Fibroblast of skin of back (primary cell): ENCODE results near the gene PARD3B.

Experiments
- DNase-seq: peaks from one replicate; pipeline ENCODE4 v3.0.0-alpha.2; 2013

The PARD3B gene

GRCh38 chr2:205535001-205535400 is 989.7 kb downstream of the PARD3B start:
- no peak for DNase-seq

- no peak for DNase-seq
Measured at GRCh38 chr2:205539603-205540002, 994.3 kb downstream of the PARD3B start.

GRCh38 chr2:205540036-205540435 is 994.8 kb downstream of the PARD3B start:
- DNase-seq, result no peak

GRCh38 chr2:205543262-205543843 is 998.1 kb downstream of the PARD3B start:
- DNase-seq, result no peak

GRCh38 chr2:205543937-205544702 is 998.8 kb downstream of the PARD3B start:
- DNase-seq, result no peak

- DNase-seq, result no peak
Measured at GRCh38 chr2:205545971-205546816, 1000.9 kb downstream of the PARD3B start.

GRCh38 chr2:205555566-205556230 is 1010.4 kb downstream of the PARD3B start:
- no peak for DNase-seq

- no peak for DNase-seq
Measured at GRCh38 chr2:205556357-205556756, 1011.1 kb downstream of the PARD3B start.

GRCh38 chr2:205556841-205557539 is 1011.7 kb downstream of the PARD3B start:
- DNase-seq, result no peak

GRCh38 chr2:205557873-205558272 is 1012.6 kb downstream of the PARD3B start:
- no peak for DNase-seq

- DNase-seq, result no peak
Measured at GRCh38 chr2:205561441-205561840, 1016.2 kb downstream of the PARD3B start.

GRCh38 chr2:205563646-205564045 is 1018.4 kb downstream of the PARD3B start:
- DNase-seq, result no peak

- no peak for DNase-seq
Measured at GRCh38 chr2:205564346-205565141, 1019.3 kb downstream of the PARD3B start.

GRCh38 chr2:205565142-205565522 is 1019.9 kb downstream of the PARD3B start:
- DNase-seq, result no peak

GRCh38 chr2:205566606-205567168 is 1021.4 kb downstream of the PARD3B start:
- DNase-seq, result peak; percentile 46

- DNase-seq, result no peak
Measured at GRCh38 chr2:205568620-205569019, 1023.3 kb downstream of the PARD3B start.

- DNase-seq, result no peak
Measured at GRCh38 chr2:205570648-205571047, 1025.4 kb downstream of the PARD3B start.

- no peak for DNase-seq
Measured at GRCh38 chr2:205571360-205571959, 1026.2 kb downstream of the PARD3B start.

- peak; percentile 42 for DNase-seq
Measured at GRCh38 chr2:205574001-205574400, 1028.7 kb downstream of the PARD3B start.

- DNase-seq, result no peak
Measured at GRCh38 chr2:205579335-205579734, 1034.1 kb downstream of the PARD3B start.
